GM18870 (cell line): ENCODE data around the gene XBP1.
"Not testable (repeated sequence)": the region's sequence is repeated elsewhere in the genome, so short reads cannot be mapped to it uniquely, and the experiment has no call there.

Experiments used
- ATAC-seq: cut with Tn5 transposase; IDR thresholded peaks from one replicate; pipeline ENCODE4 v1.9.1; 2021; ENCODE audit warnings: moderate library complexity; ENCODE audit not compliant: unreplicated experiment

The XBP1 gene

GRCh38 chr22:28754512-28754911 is 45.9 kb downstream of the XBP1 start:
- not testable (repeated sequence) for ATAC-seq

- ATAC-seq: no peak
Observed at GRCh38 chr22:28750471-28750881, 49.9 kb downstream of the XBP1 start.
